ENCODE results near the gene CHCHD6. TPM values are rescaled to one million over a fixed set of nuclear protein-coding genes. Genes with fewer than 3 reads are reported as not detected.

Gene CHCHD6
- total RNA-seq, 1 experiment from 2014 or later, result 40.9 TPM

- TF ChIP-seq RORB (CRISPR knock-in tag; IDR thresholded peaks at IDR 0.05) (no peak), GTF2I (CRISPR knock-in tag; conservative IDR thresholded peaks at IDR 0.05) (no peak), SMAD4 (CRISPR knock-in tag; IDR thresholded peaks at IDR 0.05) (no peak), ZNF416 (CRISPR knock-in tag; IDR thresholded peaks at IDR 0.05) (no peak), FOXK1 (CRISPR knock-in tag; IDR thresholded peaks at IDR 0.05) (no peak), ARID4B (CRISPR knock-in tag; IDR thresholded peaks at IDR 0.05; ENCODE audit: borderline replicate concordance) (no peak), SOX15 (CRISPR knock-in tag; IDR thresholded peaks at IDR 0.05) (no peak), ZNF425 (CRISPR knock-in tag; conservative IDR thresholded peaks at IDR 0.05) (no peak), NFE2L1 (CRISPR knock-in tag; IDR thresholded peaks at IDR 0.05) (no peak)
- Mint-ChIP-seq H3K27me3 (ENCODE audit: low read depth) (no peaks in the 10 kb centered on the region), H3K4me3 (no peak overlapping the region), H3K36me3 (peaks cover 16% of the 10 kb centered on the region), H3K27ac (no peak overlapping the region), H3K9me3 (no peaks in the 10 kb centered on the region), H3K4me1 (no peaks in the 10 kb centered on the region)
- DNase-seq (ENCODE audit: low spot score), result no peak
- ChIA-PET CTCF (interaction anchor here (1.3 kb wide), 1 partner anchor 447 kb away, joined by 3 read pairs; no protein-coding TSS in a partner anchor), POLR2A (no interaction called here)
- no peak for ATAC-seq
These were observed 304.2 kb downstream of the CHCHD6 start for GRCh38 chr3:127008236-127008635.

- Mint-ChIP-seq H3K27ac (peak overlapping the region; percentile 63), H3K4me1 (no peaks in the 10 kb centered on the region), H3K27me3 (ENCODE audit: low read depth) (no peaks in the 10 kb centered on the region), H3K36me3 (peaks cover 20% of the 10 kb centered on the region; the same call in 1 of the 2 replicates), H3K4me3 (no peak overlapping the region), H3K9me3 (no peaks in the 10 kb centered on the region)
- POLR2A ChIA-PET, result no interaction called here
- DNase-seq (ENCODE audit: low spot score), result no peak
- no peak for TF ChIP-seq ZBTB21 (CRISPR knock-in tag; IDR thresholded peaks at IDR 0.05; ENCODE audit: borderline replicate concordance)
- no peak for TF ChIP-seq ETV6 (CRISPR knock-in tag; IDR thresholded peaks at IDR 0.05)
- CTCF ChIA-PET, result no interaction called here
- no peak for ATAC-seq
These were observed 305.5 kb downstream of the CHCHD6 start for GRCh38 chr3:127009531-127009930.

Other genes starting within 250 kb of the CHCHD6 start
- 32.9 to 34.7 TPM (median 33.4 TPM) in 3 replicates for gene ZXDC, start 228.3 kb upstream of the CHCHD6 start, total RNA-seq (2021)
- 0.09 TPM in 1 of 3 replicates, not detected in the others for gene UROC1, start 186.5 kb upstream of the CHCHD6 start, total RNA-seq (2021)
- 4.1 to 6.8 TPM (median 6.4 TPM) in 3 replicates for gene CHST13, start 180.1 kb upstream of the CHCHD6 start, total RNA-seq (2021)
- not detected in 3 replicates for gene C3orf22, start 145.3 kb upstream of the CHCHD6 start, total RNA-seq (2021)
- gene TXNRD3, start 49.1 kb upstream of the CHCHD6 start, total RNA-seq (2021), result 6.8 to 7.0 TPM (median 6.9 TPM) in 3 replicates

All from WTC11 (cell line).